Stimulated activated CD4-positive, alpha-beta T cell treated with anti-CD3 and anti-CD28 coated beads, Interleukin-15, amount 100 ng/mL, for 24 hours (primary cell): ENCODE measurements around the gene ABCC11.

Source experiments
- DNase-seq: peaks from one replicate; pipeline ENCODE4 v3.0.0-alpha.2; 2020

Gene ABCC11

GRCh38 chr16:48158296-48158695, 89.0 kb downstream of the ABCC11 start:
- peak; percentile 64 for DNase-seq

- peak; percentile 16 for DNase-seq
These were observed 89.5 kb downstream of the ABCC11 start for GRCh38 chr16:48157794-48158193.

DNA sequence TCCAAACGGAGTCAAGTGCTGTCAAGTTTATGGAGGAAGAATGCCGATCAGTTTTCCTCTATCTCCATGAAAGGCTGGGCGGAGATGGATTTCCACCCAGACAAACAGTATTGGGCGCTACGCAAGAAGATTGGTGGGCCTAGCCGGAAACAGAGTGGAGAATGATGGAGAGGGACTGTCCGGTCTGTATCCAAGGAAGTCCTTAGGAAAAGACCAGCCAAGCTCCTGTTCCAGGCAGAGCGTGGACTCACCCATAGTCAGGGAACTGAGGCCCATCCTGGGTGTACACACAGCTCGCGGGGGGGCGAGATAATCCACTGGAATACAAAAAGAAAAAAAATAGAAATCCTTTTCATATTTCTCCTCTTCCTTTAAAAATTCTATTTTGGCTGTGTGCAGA, 90.0 kb downstream of the ABCC11 start:
- DNase-seq: no peak

GRCh38 chr16:48156790-48157209, 90.5 kb downstream of the ABCC11 start:
- DNase-seq: peak; percentile 92

DNA sequence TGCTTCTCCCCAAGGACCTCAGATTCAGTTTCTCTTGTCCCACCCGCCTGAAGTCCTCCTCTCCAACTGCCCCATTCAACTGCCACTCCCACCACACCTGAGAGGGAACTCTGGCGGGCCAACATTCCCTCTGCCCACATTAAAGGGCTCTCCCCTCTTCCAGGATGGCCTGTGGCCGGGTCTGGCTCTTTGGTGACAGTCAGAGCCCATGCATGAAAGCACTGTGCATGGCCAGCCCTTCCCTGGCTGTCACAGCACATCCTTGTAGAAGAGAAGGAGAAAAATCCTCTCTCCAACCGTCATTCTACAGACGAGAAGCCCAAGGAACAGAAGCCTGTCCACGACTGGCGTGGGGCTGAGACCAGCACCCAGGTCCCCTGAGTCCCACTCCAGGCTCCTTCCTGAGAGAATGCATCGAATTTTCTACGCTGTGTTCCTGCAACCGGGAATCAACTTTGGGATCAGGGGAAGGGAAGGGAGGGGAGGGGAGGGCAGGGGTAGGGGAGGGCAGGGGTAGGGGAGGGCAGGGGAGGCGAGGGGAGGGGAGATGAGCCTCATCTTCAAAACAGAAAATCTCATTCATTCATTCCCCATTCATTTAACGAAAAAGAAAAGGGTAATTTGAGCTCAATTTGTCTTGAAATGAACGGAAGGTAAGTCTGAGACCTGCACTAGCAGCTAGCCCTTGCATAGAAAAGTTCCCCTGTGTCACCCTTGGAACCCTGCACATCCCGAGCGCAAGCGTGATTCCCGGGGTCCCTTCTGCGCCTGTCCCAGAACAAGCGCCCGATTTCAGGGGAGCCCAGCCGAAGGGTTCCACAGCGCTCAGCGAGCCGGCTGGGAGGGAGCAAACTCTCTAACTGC, 91.2 kb downstream of the ABCC11 start, which contains the start of gene ABCC12:
ABCC12 (minus strand) TSS at position 68 of the 864 bp plus-strand sequence. CDS start 9,569 bp downstream, outside the sequence.
- no peak for DNase-seq

DNA sequence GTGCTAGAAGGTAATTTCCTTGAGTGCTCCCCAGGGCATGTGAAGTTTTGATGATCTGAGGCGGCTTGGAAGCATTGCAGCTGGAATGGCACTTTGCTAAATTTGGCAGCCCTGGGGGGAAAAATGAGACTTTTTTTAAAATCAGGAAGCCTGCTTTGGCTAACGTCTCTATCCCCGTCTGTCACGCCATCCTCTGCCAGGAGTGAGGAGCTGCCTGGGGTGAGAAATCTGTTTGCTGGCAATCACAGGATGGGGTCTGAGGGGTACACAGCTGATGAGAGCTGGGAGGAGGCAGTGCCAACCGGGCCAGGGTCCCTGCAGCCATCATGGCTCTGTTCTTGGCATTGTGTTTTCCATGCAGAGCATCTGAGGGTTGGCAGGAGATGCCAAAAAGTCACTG, 93.6 kb downstream of the ABCC11 start:
- no peak for DNase-seq

DNA sequence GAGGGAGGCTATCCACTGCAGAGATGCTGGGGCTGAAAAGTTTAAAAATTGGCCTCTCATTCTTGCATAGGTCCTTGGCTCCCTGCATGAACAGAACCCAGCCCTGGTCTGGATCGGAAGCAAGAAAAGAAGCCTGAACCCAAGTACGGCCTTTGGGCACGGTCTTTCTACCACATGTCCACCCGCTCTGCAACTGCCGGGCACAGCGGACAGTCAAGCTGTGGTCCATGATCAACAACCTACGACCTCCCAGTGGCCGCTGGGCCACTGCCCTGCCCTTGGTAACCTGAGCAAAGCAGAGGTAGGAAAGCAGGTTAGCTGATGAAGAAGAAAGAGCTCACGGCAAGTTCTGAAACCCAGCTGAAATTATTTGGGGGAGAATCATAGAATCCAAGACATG, 95.1 kb downstream of the ABCC11 start:
- DNase-seq: no peak

DNA sequence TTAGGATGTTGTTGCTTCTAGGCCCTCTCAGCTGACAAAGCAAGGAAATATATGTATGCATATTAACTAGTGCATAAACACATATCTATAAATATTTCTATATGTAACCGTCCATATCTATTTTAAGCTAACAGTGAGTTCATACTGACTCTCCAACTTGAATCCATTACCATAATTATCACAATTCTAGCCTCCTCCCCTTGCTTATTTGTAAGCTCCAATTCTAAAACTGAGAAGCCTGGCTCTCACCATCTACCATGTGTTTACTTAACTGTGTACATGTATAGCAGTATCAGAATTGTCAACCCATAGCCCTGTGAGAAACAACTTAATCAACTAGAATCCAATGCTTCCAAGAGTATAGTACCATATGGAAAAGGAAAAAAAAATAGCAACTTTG, 96.6 kb downstream of the ABCC11 start:
- no peak for DNase-seq

DNA sequence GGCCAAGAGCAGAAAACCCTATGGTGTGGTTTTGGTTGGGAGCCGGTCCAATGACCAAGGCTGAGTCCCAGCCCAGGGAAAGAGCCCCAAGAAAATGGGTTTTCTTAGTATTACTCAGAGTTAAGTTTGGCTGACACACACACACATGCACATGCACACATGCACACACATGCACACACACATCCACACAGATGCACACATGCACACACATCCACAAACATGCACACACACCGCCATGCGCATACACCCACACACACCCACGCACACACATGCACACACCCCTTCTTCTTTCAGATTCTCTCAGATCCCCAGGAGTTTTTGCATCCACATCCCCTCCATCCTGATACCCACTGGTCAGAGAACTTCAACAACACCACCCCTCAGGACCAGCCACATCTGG, 100.6 kb downstream of the ABCC11 start:
- DNase-seq: no peak

DNA sequence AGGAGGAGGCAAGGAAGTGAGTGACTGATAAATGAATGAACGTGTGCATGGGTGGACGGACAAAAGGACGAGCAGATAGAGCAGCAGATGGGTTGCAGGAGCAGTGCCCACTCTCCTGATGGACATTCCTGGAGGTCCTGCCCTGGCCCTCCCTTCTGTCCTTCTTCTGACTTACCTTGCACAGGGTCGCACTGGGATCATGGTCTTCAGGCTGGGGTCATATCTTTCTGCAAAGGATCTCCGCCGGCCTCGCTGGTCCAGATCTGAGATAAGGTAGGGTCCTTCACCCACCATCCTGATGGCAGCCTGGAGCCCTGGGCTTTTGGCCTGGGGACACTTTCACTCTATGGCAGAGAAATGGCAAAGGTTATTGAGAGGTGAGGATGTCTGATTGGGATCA, 101.2 kb downstream of the ABCC11 start:
- DNase-seq: no peak

DNA sequence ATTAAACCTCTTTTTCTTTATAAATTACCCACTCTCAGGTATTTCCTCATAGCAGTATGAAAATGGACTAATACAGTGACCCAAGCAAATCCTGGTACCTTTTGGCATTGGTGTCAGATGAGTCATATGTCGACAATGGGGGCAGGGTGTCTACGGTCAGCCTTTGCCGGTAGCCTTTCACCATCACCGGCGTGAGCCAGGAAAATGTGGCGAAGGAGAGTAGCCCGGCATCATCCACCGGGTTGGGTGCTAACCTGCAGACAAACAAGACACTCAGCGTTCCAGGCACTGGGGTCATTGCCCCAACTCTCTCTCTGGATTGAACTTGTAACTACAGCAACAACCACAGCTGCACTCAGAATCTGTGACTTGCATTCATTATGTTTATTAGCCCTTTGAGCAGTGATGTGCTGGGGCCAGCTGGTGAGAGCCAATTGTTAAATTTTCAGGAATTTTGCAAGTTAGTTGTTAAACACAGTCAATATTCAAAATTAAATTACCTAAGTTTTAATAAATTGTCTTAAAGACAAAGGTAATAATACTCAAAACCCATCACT, 103.4 kb downstream of the ABCC11 start:
- DNase-seq: no peak

DNA sequence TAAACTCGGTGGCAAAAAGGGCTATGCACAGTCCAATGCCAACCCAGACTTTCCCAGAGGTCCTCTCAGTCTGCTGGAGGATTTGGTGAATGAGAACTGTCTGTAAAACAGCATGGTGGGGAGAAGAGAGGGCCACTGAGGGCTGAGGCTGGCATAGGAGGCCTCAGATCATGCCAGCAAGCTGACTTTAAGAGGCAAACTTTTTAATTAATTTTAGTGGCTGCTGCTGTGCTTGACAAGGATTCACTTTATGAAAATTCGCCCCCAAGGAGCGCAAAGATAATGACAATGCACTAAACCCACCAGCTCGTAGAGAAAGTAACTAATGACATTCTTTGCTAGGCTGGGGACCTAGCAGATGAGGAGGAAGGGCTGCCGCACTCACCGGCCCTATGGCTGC, 106.5 kb downstream of the ABCC11 start:
- DNase-seq: no peak

- no peak for DNase-seq
These were observed 107.8 kb downstream of the ABCC11 start for GRCh38 chr16:48139517-48139916.

DNA sequence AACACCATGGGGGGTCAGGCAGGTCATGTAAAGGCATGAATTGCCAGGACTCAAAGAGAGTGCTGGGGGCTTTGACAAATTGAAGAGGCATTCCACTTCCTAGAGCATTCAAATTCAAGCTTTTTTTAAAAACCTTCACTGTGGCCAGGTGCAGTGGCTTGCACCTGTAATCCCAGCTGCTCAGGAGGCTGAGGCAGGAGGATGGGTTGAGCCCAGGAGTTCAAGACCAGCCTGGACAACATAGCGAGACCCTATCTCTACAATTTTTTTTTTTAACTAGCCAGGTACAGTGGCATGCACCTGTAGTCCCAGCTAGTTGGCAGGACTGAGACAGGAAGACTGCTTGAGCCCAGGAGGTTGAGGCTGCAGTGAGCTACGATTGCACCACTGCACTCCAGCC, 108.8 kb downstream of the ABCC11 start:
- DNase-seq: no peak

- DNase-seq: no peak
These were observed 109.5 kb downstream of the ABCC11 start for GRCh38 chr16:48137822-48138221.

GRCh38 chr16:48136547-48137360, 110.6 kb downstream of the ABCC11 start:
- DNase-seq: no peak

DNA sequence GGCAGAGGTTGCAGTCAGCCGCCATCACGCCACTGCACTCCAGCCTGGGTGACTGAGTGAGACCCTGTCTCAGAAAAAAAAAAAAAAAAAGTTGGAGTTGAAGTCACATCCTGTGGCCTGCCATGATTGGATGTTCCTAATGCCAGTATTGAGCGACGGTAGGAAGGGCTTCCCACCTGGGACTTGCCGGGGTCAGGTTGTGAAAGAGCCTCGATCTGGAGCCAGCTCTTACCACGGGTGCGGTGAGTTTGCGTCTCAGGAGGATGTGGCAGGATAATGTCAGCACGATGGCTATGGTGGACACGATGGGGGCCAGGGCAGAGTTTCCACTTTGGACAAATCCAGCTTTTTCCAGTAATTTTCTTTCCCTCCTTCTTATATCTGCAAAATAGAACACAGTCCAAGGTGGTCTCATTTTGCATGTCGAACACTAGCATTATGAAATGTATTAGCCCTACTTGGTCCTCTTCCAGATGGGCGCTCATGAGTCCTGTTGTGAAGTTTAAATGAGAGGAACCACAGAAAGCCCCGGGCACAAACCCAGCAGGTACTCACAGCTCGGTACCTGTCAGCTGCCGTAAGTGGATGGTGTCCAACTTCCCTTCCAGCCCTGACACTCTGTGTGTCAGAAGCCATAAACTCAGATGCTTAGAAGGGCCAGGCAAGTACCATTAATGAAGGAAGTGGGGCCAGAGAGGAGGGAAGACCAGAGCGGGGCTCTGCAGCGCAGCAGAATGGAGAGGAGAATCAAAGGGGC, 113.7 kb downstream of the ABCC11 start:
- DNase-seq: no peak

- no peak for DNase-seq
These were observed 114.6 kb downstream of the ABCC11 start for GRCh38 chr16:48132696-48133095.

DNA sequence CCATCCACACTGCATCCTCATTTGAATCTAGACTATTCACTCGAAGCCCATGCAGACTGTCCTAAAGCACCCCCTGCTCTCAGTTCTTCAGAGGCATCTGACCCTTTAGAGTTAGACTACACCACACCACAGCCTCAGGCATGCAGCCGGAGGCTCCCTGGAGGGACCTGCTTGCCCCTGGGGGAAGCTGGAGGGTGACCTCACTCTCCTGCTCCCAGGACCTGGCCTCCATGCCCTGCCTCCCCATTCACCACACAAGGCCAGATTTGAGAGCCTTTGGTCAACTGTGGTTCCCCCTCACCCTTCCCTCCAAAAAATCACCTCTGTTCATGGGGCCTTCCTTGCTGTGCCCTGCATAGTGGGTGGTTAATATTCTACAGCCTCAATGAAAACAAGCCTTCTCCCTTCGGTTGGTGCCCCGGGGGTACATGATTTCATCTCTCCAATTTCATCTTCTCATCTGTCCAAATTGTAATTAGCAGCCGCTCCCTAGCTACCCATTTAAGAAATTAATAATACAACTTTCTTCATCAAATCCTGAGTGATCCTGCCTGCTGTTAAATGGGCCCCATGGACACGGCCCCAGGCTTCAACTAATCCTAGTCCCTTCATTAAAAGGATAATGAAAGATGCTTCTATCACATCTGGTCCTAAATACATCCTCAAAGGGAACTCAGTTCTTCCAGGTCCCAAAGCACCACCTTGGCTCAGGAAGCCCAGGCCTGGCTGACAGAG, 116.0 kb downstream of the ABCC11 start:
- DNase-seq: no peak

DNA sequence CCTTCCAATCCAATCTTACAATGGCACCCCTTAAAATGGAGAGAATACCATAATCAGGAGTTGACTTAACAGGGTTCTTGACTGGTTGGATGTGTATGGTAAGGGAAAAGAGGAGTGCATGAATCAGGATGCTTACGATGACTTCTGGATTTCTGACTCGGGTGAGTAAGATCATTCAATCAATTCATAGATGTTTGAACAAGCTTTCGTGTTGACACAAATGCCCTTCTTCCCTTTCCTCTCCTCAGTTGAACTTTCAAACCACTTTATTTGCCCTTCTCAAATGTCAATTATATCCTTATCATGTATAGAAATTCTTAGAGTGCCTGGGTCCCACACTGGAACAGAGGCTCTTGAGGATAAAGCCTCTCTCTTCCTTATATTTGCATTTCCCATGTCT, 117.4 kb downstream of the ABCC11 start:
- DNase-seq: no peak

DNA sequence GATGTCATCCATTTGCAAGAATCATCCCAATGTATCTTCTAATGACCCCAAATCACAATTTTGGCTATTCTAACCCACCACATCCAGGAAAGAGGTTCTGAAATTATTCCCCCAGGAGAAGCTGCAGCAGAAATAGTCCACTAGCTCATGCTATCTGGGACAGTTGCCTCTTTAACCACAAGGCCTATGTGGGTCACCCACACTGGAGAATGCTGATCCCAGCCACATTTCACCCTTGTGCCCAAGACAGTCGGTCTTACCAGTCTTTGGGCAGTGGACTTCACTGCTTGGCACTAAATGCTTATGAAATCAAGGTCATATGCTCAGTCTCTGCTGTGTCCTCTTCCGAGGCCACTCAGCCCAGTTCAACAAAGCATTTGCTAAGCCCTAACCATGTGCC, 118.6 kb downstream of the ABCC11 start:
- no peak for DNase-seq
